HUDEP-2 (cell line): Measurements from ENCODE around the gene TMA16.
A peak's percentile ranks its signal among the peaks of the same experiment; 100 is the strongest.
"Not testable (repeated sequence)": the region's sequence is repeated elsewhere in the genome, so short reads cannot be mapped to it uniquely, and the experiment has no call there.

Experiments
- DNase-seq, 76 experiments: peaks; one replicate each; lab custom pipeline; 2025; ENCODE audit not compliant: unreplicated experiment in 76 of 76; lab: John Stamatoyannopoulos, UW

TMA16 gene

DNA sequence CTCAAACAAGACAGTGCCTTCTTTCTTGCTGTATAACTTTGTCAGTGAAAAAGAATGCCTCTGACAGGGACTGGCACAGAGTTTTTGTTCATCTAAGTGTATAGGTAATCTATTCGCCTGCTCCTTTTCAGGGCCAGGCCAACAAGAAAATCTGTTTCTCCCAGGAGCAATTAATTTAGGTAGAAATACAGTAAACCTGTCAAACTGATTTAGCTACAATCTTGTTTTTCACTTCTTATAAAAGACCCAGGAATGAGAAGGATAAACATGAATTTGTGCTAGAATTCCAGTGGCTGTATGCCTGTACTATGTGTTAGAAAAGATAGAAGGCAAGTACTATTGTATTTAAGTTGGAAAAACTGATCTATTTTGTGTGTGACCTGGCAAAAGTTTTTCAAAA, 6.1 kb downstream of the TMA16 start:
- DNase-seq: no peak

GRCh38 chr4:163505374-163505773, 10.9 kb downstream of the TMA16 start:
- no peak for DNase-seq

DNA sequence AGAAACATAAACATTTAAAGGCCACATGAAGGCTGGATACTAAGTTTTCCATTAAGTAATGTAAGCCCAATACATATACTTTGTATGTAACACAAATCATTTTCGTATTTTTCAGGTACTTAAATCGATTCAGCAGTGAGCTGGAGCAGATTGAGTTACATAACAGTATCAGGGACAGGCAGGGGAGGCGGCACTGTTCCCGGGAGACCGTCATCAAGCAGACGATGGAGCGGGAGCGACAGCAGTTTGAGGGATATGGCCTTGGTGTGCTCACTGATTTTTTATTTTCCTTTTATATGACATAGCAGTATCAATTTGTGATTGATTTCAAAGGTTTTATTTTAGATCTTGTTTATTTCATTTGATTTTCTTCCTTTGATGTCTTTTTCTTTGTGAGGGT, 20.7 kb downstream of the TMA16 start:
- DNase-seq: no peak

DNA sequence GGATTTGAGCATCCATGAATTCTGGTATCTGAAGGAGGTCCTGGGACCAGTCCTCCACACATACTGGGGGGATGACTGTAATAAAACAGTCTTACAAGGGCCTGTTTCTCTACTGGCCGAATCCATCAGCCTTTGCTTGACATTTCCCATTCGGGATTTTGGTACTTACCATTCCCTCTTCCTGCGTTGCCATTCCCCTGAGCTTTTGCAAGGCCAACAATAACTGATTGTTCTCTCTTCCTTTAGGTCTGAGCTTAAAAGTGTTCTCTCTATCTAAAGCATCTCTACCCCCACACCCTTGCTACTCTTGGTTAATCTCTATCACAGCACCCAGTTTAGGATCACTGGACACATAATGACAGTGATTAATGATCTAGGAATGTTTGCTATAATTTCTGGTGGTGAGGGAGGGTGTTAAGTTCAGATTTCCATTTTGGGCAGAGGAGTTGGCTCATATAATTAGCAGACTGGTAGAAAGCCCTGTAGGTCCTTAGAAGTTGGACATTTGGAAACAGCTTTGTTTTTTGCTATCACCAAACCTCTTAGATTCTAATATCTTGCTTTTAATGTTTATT, 29.4 kb downstream of the TMA16 start:
- DNase-seq: no peak

DNA sequence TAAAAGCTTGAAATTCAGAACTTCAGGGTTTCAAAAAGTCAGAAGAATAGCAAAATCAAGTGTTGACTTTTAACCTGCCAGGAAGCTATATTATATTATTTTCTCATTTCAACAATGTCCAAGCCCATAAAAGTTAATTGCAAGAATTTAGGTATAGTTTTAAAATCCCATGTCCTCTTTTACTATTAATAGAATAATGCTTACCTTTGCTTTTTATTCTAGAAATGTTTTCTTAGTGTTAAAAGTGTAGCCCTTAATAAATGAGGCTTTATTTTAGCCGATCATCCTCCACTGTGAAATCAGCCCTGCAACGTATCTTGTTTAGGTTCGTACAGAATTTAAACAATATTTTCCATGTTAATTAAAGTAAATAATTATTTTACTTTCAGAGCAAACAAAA, 31.5 kb downstream of the TMA16 start:
- no peak for DNase-seq

GRCh38 chr4:163527172-163527571, 32.7 kb downstream of the TMA16 start:
- no peak for DNase-seq

- DNase-seq: no peak
Measured at GRCh38 chr4:163528653-163529052, 34.2 kb downstream of the TMA16 start.

- no peak for DNase-seq
Measured at GRCh38 chr4:163534056-163534455, 39.6 kb downstream of the TMA16 start.

DNA sequence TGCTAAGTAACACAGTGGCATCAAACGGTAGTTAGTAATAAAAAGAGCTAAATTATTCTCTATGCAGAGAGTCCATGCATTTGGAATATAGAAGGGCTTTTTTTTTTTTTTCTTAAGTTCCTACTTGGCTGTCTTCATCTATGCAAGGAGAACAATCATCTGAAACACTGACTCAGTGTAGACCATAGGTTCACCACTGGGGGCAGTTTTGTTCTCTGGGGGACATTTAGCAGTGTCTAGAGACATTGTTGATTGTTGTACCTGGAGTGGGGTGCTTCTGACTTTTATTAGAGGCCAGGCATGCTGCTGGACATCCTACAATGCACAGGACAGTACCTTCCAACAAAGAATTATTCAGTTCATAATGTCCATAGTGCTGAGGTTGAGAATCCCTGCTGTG, 41.2 kb downstream of the TMA16 start:
- no peak for DNase-seq

- DNase-seq: no peak
Measured at GRCh38 chr4:163536091-163536490, 41.6 kb downstream of the TMA16 start.

DNA sequence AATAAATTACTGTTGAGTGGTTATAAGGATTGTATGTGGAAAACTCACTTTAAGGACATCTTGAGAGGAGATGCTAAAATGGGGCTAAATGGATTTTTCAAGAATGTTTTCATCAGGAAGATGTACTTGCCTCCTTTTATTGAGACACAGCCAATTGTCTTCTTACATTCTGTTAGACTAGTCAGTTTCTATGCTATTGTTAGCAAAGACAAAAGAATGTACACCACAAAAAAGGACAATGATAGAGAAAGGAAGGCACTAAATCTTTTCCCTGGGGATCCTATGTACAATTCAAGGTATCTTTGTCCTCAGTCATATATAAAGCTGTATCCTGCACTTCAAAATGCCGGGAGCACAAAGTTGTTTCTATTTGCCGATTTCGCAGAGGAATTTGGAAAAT, 42.6 kb downstream of the TMA16 start:
- DNase-seq: no peak

DNA sequence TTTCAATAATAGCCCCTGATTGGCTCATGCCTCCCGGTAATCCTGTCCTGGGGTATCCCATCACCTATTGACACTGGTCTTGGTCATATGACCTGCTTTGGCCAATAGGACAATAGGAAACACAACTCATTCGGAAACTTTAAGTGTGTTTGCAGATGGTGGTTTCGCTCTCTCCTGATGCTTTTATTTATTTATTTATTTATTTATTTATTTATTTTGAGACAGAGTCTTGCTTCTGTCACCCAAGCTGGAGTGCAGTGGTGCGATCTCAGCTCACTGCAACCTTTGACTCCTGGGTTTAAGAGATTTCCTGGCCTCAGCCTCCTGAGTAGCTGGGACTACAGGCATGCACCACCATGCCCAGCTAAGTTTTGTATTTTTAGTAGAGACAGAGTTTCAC, 44.3 kb downstream of the TMA16 start:
- DNase-seq: not testable (repeated sequence)

DNA sequence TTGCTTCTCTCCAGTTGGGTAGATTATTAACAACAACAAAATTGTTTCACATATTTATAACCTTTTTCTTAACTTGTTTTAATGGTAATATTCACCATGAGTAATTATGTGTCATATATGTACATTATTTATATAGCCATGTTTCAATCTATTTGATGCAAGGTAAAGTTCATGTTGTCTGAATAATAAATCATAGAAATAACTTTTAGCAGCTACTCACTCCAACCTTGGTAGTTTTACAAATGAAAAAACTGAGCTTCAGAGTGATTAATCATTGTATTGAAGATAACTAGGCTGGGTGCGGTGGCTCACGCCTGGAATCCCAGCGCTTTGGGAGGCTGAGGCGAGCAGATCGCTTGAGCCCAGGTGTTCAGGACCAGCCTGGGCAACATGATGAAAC, 46.0 kb downstream of the TMA16 start:
- no peak for DNase-seq

DNA sequence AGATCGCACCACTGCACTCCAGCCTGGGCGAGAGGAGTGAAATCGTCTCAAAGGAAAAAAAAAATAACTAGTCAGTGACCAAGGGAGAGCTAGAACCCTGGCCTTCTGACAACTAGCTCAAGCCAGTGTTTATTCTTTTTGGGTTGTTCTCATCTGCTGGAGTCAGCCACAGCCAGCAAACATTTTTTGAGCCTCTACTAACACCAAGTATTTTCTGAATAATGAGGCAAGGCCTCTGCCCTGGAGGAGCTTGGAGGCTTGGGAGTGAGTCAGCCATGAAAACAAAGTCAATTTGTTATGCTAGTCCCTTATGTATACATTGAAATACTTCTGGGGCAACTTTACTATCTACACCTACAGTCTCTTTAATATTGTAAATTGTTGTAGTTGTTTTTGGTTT, 46.5 kb downstream of the TMA16 start:
- DNase-seq: no peak

- no peak for DNase-seq
Measured at GRCh38 chr4:163542275-163542674, 47.8 kb downstream of the TMA16 start.

DNA sequence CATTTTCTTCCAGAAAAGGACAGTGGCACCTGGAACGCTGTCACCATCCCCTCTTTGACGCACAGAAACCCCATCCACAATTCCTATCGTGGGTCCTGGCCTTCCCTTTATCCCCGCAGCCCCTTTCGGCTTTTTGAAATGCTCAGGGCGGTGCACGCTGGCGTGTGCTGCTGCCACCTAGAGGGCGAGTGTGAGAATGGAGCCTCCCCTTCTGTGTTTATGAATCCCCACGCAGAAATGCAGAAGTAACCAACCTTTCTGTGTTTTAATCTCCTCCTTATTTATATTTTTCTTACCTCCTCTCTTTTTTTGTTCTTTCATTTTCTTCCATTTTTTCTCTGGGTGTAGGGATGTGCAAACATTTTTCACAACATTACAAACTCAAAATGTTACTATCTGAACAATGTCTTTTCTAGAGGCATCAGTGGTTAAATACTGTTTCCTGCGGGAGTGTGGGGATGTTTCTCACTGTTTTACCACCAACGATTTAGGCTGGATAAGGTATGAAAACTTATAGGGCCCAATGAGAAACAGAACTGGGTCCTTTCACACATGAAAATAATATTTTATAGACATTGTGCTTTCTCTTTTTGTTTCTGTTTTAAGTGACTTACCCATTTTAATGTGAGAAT, 50.0 kb downstream of the TMA16 start:
- DNase-seq: peak in 55 of 76 experiments; percentile 3 to 57 (median 22)

- DNase-seq: peak in 22 of 76 experiments; percentile 1 to 40 (median 14)
Measured at GRCh38 chr4:163548481-163549243, 54.2 kb downstream of the TMA16 start.

DNA sequence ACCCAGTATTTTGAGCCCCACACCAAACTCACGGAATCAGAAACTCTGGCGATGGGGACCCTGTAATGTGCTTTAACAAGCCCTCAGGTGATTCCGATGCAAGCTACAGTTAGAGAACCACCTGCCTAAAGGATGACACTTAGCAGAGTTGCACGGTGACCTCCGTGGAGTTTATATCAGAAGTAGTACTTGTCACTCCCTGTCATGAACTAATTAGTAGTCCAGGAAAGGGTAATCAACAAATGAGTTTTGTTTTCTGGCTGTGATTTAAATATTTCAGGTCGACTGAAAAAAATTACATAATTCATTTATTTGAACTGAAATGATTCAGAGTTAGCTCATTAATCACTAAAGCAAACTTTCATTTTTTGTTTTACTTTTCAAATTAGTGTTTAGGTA, 56.4 kb downstream of the TMA16 start:
- no peak for DNase-seq

- DNase-seq: no peak
Measured at GRCh38 chr4:163553146-163553545, 58.7 kb downstream of the TMA16 start.

GRCh38 chr4:163554870-163555465, 60.5 kb downstream of the TMA16 start:
- DNase-seq: peak in 6 of 76 experiments; percentile 2 to 24 (median 4)

GRCh38 chr4:163556177-163556576, 61.7 kb downstream of the TMA16 start:
- DNase-seq: peak in 2 of 76 experiments; percentile 6 to 14
